Left forelimb (tissue), 1 donor: ENCODE data around the gene SMIM22.

Source experiments
- DNase-seq: peaks from one replicate; pipeline ENCODE4 v3.0.0-alpha.2; 2018; ENCODE audit warnings: low spot score

SMIM22 gene

GRCh38 chr16:4814542-4815173, 19.5 kb downstream of the SMIM22 start:
- DNase-seq: no peak

- no peak for DNase-seq
These were observed 25.5 kb downstream of the SMIM22 start for GRCh38 chr16:4820652-4821051.

- no peak for DNase-seq
These were observed 30.0 kb downstream of the SMIM22 start for GRCh38 chr16:4825196-4825595.

GRCh38 chr16:4826526-4826925, 31.4 kb downstream of the SMIM22 start:
- DNase-seq: no peak

GRCh38 chr16:4826980-4827379, 31.8 kb downstream of the SMIM22 start:
- no peak for DNase-seq

- DNase-seq: no peak
These were observed 33.6 kb downstream of the SMIM22 start for GRCh38 chr16:4828567-4829321.

GRCh38 chr16:4830408-4830807, 35.2 kb downstream of the SMIM22 start:
- DNase-seq: no peak

GRCh38 chr16:4831616-4832015, 36.4 kb downstream of the SMIM22 start:
- no peak for DNase-seq

- DNase-seq: no peak
These were observed 37.7 kb downstream of the SMIM22 start for GRCh38 chr16:4832698-4833343.

- DNase-seq: no peak
These were observed 38.4 kb downstream of the SMIM22 start for GRCh38 chr16:4833584-4833983.

GRCh38 chr16:4836727-4837126, 41.6 kb downstream of the SMIM22 start:
- no peak for DNase-seq

GRCh38 chr16:4837733-4838501, 42.7 kb downstream of the SMIM22 start:
- DNase-seq: no peak

- no peak for DNase-seq
These were observed 44.8 kb downstream of the SMIM22 start for GRCh38 chr16:4839942-4840341.

GRCh38 chr16:4840984-4841383, 45.8 kb downstream of the SMIM22 start:
- no peak for DNase-seq
